Neural progenitor cell (in vitro differentiated cells): Measurements from ENCODE around the gene PAFAH2. TPM values are rescaled to one million over a fixed set of nuclear protein-coding genes. Genes with fewer than 3 reads are reported as not detected.

Experiments
- DNase-seq: peaks from one replicate; pipeline ENCODE4 v3.0.0-alpha.2; 2016; ENCODE audit warnings: low spot score
- H2AFZ ChIP-seq: fragments of 200-600 bp; sonication (generic); replicated peaks from 2 replicates; pipeline ENCODE4 v1.6.1; 2016; ENCODE audit warnings: antibody characterized with exemption
- H3F3A ChIP-seq: fragments of 200-600 bp; sonication (generic); 2 replicates; pipeline ENCODE4 v1.6.1; 2016; ENCODE audit warnings: antibody characterized with exemption, low read depth
- H3K27ac ChIP-seq: fragments of 200-600 bp; sonication (generic); 2 replicates; pipeline ENCODE4 v1.5.1; 2016; ENCODE audit warnings: mild to moderate bottlenecking
- H3K27me3 ChIP-seq: fragments of 200-600 bp; sonication (generic); 2 replicates; pipeline ENCODE4 v1.6.1; 2016; ENCODE audit warnings: mild to moderate bottlenecking, moderate library complexity
- H3K36me3 ChIP-seq: fragments of 200-600 bp; sonication (generic); 2 replicates; pipeline ENCODE4 v1.5.1; 2016
- H3K4me1 ChIP-seq: fragments of 200-600 bp; sonication (generic); 2 replicates; pipeline ENCODE4 v1.6.1; 2016; ENCODE audit warnings: mixed run types
- H3K4me2 ChIP-seq: fragments of 200-600 bp; sonication (generic); 2 replicates; pipeline ENCODE4 v1.6.1; 2016
- H3K4me3 ChIP-seq: fragments of 200-600 bp; sonication (generic); 2 replicates; pipeline ENCODE4 v1.5.1; 2016
- H3K79me2 ChIP-seq: fragments of 200-600 bp; sonication (generic); 2 replicates; pipeline ENCODE4 v1.6.1; 2016; ENCODE audit warnings: low read depth
- H3K9ac ChIP-seq: fragments of 200-600 bp; sonication (generic); 2 replicates; pipeline ENCODE4 v1.6.1; 2016
- H3K9me3 ChIP-seq: fragments of 200-600 bp; sonication (generic); 2 replicates; pipeline ENCODE4 v1.5.1; 2016; ENCODE audit warnings: low read depth
- H4K20me1 ChIP-seq: fragments of 200-600 bp; sonication (generic); 2 replicates; pipeline ENCODE4 v1.6.1; 2016; ENCODE audit warnings: low read depth
- H3K27ac Mint-ChIP-seq: 3 replicates; pipeline ENCODE4 v1.8.0; 2021; ENCODE audit warnings: mixed read lengths
- H3K27me3 Mint-ChIP-seq: 2 replicates; pipeline ENCODE4 v1.8.0; 2022; ENCODE audit warnings: low read depth, mild to moderate bottlenecking, inconsistent platforms, moderate library complexity, mixed read lengths; ENCODE audit not compliant: insufficient read depth
- H3K36me3 Mint-ChIP-seq: 3 replicates; pipeline ENCODE4 v1.8.0; 2021; ENCODE audit warnings: mixed read lengths
- H3K4me1 Mint-ChIP-seq: 3 replicates; pipeline ENCODE4 v1.8.0; 2021; ENCODE audit warnings: mixed read lengths
- H3K4me3 Mint-ChIP-seq: 3 replicates; pipeline ENCODE4 v1.8.0; 2021; ENCODE audit warnings: mild to moderate bottlenecking, moderate library complexity, mixed read lengths
- H3K9me3 Mint-ChIP-seq: 3 replicates; pipeline ENCODE4 v1.8.0; 2020; ENCODE audit warnings: mixed read lengths
- CTCF ChIP-seq: fragments of 200-600 bp; sonication (generic); IDR thresholded peaks from 2 replicates; pipeline ENCODE4 v1.5.1; 2017; ENCODE audit warnings: antibody characterized with exemption, mild to moderate bottlenecking
- EZH2 ChIP-seq: fragments of 200-600 bp; sonication (generic); IDR thresholded peaks from 2 replicates; pipeline ENCODE4 v1.6.1; 2017; ENCODE audit warnings: antibody characterized with exemption, mild to moderate bottlenecking, moderate library complexity
- EZH2phosphoT487 ChIP-seq: fragments of 200-600 bp; sonication (generic); IDR thresholded peaks from 2 replicates; pipeline ENCODE4 v1.6.1; 2017; ENCODE audit warnings: antibody characterized with exemption
- total RNA-seq: library from RNA; depleted of rRNA; stranded (reverse); fragments of >200 nt; gene quantifications from 2 replicates; pipeline ENCODE4 v1.2.3, GENCODE V29; 2015; ENCODE audit warnings: low replicate concordance

Gene PAFAH2
- total RNA-seq, 1 donor from 2014 or later: 18.2 TPM

- TF ChIP-seq EZH2phosphoT487: no peak
- TF ChIP-seq EZH2: no peak
- no peak for TF ChIP-seq CTCF
- no peaks in the 10 kb centered on the region for H3K79me2 ChIP-seq
- H3K4me1 ChIP-seq: no peaks in the 10 kb centered on the region
- no peaks in the 10 kb centered on the region for H3K27me3 ChIP-seq
- H3K36me3 Mint-ChIP-seq: no peaks in the 10 kb centered on the region
- H3K9me3 ChIP-seq: no peaks in the 10 kb centered on the region
- H3K4me2 ChIP-seq: no peak overlapping the region
- H4K20me1 ChIP-seq: no peaks in the 10 kb centered on the region
- no peak overlapping the region for H3K9ac ChIP-seq
- H3K27ac ChIP-seq: no peak overlapping the region
- H3K4me1 Mint-ChIP-seq: peaks cover 5% of the 10 kb centered on the region
- no peak overlapping the region for H3K27ac Mint-ChIP-seq
- H3K9me3 Mint-ChIP-seq: no peaks in the 10 kb centered on the region
- DNase-seq: no peak
- no peak overlapping the region for H3K4me3 ChIP-seq
- peaks cover 16% of the 10 kb centered on the region for H3K27me3 Mint-ChIP-seq
- H3F3A ChIP-seq: no peaks in the 10 kb centered on the region
- no peak overlapping the region for H3K4me3 Mint-ChIP-seq
- no peaks in the 10 kb centered on the region for H3K36me3 ChIP-seq
- H2AFZ ChIP-seq: no peak overlapping the region
Measured at GRCh38 chr1:26005434-26006105, 7.7 kb upstream of the PAFAH2 start.

GRCh38 chr1:26003756-26004155, 5.9 kb upstream of the PAFAH2 start:
- Histone ChIP-seq H3F3A (peaks cover 7% of the 10 kb centered on the region), H3K36me3 (no peaks in the 10 kb centered on the region), H3K4me1 (peaks cover 9% of the 10 kb centered on the region), H4K20me1 (no peaks in the 10 kb centered on the region), H3K9ac (no peak overlapping the region), H3K4me3 (no peak overlapping the region), H3K27me3 (no peaks in the 10 kb centered on the region), H3K79me2 (no peaks in the 10 kb centered on the region), H3K27ac (no peak overlapping the region), H2AFZ (no peak overlapping the region), H3K4me2 (no peak overlapping the region), H3K9me3 (no peaks in the 10 kb centered on the region)
- Mint-ChIP-seq H3K4me3 (no peak overlapping the region), H3K4me1 (peaks cover 5% of the 10 kb centered on the region), H3K27me3 (peaks cover 21% of the 10 kb centered on the region), H3K9me3 (no peaks in the 10 kb centered on the region), H3K36me3 (no peaks in the 10 kb centered on the region), H3K27ac (no peak overlapping the region)
- DNase-seq: no peak
- TF ChIP-seq CTCF (no peak), EZH2 (no peak), EZH2phosphoT487 (no peak)

- Histone ChIP-seq H3F3A (peaks cover 7% of the 10 kb centered on the region), H3K27ac (no peak overlapping the region), H3K9ac (no peak overlapping the region), H3K4me3 (no peak overlapping the region), H3K4me1 (peaks cover 14% of the 10 kb centered on the region), H3K4me2 (no peak overlapping the region), H2AFZ (no peak overlapping the region), H3K27me3 (no peaks in the 10 kb centered on the region), H3K79me2 (no peaks in the 10 kb centered on the region), H3K9me3 (no peaks in the 10 kb centered on the region), H4K20me1 (no peaks in the 10 kb centered on the region), H3K36me3 (no peaks in the 10 kb centered on the region)
- TF ChIP-seq CTCF (no peak), EZH2phosphoT487 (no peak), EZH2 (no peak)
- Mint-ChIP-seq H3K27ac (no peak overlapping the region), H3K4me1 (peaks cover 10% of the 10 kb centered on the region), H3K27me3 (peaks cover 22% of the 10 kb centered on the region), H3K36me3 (no peaks in the 10 kb centered on the region), H3K4me3 (no peak overlapping the region), H3K9me3 (no peaks in the 10 kb centered on the region)
- DNase-seq: no peak
Measured at GRCh38 chr1:26003262-26003661, 5.4 kb upstream of the PAFAH2 start.
